ENCODE measurements around the gene TOP2A. TPM values are rescaled to one million over a fixed set of nuclear protein-coding genes. Genes with fewer than 3 reads are reported as not detected.

TOP2A gene
- total and polyA plus RNA-seq, 9 of the 15 experiments (the other 6 are each of a cell fraction or from before 2014, with no cell fraction given): 133 to 347 (median 259) TPM

DNA sequence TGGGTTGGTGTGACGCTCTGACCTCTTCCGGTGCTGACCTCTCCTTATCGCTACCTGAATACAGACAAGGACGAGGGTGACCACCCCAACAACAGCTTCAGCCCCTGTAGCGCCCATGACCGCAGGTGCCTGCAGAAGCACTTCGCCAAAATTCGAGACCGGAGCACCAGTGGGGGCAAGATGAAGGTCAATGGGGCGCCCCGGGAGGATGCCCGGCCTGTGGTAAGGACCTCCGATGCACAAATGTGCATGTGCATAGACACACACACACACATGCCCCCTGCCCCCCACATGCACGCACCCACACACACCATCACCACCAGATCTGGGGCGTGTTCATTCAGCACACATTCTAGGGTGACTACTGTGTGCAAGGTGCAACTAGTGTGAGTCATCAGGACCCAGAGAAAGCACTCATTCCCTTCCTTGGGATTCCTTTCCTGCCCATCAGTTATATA lies 35.3 kb upstream of the TOP2A start:
- Histone ChIP-seq H3K4me3 (no peak overlapping the region), H3K9ac (ENCODE audit: insufficient read depth in 1 of 2, low read depth in 2 of 2, low read length in 2 of 2) (peak overlapping the region in 1 of 2 experiments; percentile 66; a peak in 1 of 4 replicates), H2AFZ (ENCODE audit: low read depth, low read length) (no peak overlapping the region), H3K4me1 (replicated peaks in 1 of 2; ENCODE audit: control insufficient read depth in 2 of 2, insufficient read depth in 2 of 2, low read length in 2 of 2) (peaks cover 5% of the 10 kb centered on the region in 2 experiments; a peak in 3 of 5 replicates), H3K27me3 (ENCODE audit: control insufficient read depth in 2 of 2, insufficient read depth in 2 of 2, low read length in 2 of 2) (no peaks in the 10 kb centered on the region), H3K36me3 (ENCODE audit: control insufficient read depth, insufficient read depth, low read length) (peaks cover 32% of the 10 kb centered on the region; the same call in 2 of the 3 replicates), H3K9me1 (ENCODE audit: control insufficient read depth, insufficient read depth, low read length) (no peaks in the 10 kb centered on the region), H3K4me2 (ENCODE audit: insufficient read depth, low read length) (no peak overlapping the region), H4K20me1 (replicated peaks; ENCODE audit: control insufficient read depth, insufficient read depth, low read length) (no peaks in the 10 kb centered on the region), H3K27ac (ENCODE audit: extremely low read depth, low read depth, low read length) (no peak overlapping the region), H3K79me2 (ENCODE audit: control insufficient read depth, insufficient read depth, low read length) (no peaks in the 10 kb centered on the region; the same call in 2 of the 3 replicates), H3K9me3 (replicated peaks; ENCODE audit: control insufficient read depth, insufficient read depth, low read depth, low read length) (no peaks in the 10 kb centered on the region)
- in situ Hi-C loops (cut with MboI): no loop called here
- no peak for ATAC-seq
- ChIA-PET POLR2A (interaction anchor here (0.6 to 0.7 kb wide), 2 partner anchors 9 to 218 kb away, joined by 3 to 7 read pairs; no protein-coding TSS in a partner anchor), CTCF (ENCODE audit: low intra/inter-chr PET ratio) (no interaction called here)
- no peak for FAIRE-seq
- WGBS (ENCODE audit: insufficient coverage, low coverage, missing lambda C conversion rate): 76% methylated on average over 11 of the region's 15 CpGs
- no TSS peak for BruUV-seq (replicated peaks)
- intact Hi-C loops (cut with micrococcal nuclease): no loop called here
- DNase-seq (ENCODE audit: extremely low read depth in 1 of 4, low spot score in 3 of 4): no peak
- TF ChIP-seq, protein P1, sequence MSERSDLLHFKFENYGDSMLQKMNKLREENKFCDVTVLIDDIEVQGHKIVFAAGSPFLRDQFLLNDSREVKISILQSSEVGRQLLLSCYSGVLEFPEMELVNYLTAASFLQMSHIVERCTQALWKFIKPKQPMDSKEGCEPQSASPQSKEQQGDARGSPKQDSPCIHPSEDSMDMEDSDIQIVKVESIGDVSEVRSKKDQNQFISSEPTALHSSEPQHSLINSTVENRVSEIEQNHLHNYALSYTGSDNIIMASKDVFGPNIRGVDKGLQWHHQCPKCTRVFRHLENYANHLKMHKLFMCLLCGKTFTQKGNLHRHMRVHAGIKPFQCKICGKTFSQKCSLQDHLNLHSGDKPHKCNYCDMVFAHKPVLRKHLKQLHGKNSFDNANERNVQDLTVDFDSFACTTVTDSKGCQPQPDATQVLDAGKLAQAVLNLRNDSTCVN (CRISPR knock-in tag; IDR thresholded peaks at IDR 0.05): no peak
- TF ChIP-seq MTA1 (IDR thresholded peaks at IDR 0.05; ENCODE audit: borderline replicate concordance) (no peak), HDAC2 (IDR thresholded peaks at IDR 0.05) (no peak), RUNX1 (IDR thresholded peaks at IDR 0.05; ENCODE audit: low read depth) (no peak), FOXM1 (IDR thresholded peaks at IDR 0.05; ENCODE audit: low read depth) (no peak), FOXM1 (CRISPR knock-in tag; IDR thresholded peaks at IDR 0.05; ENCODE audit: low read depth) (no peak), ZKSCAN1 (IDR thresholded peaks at IDR 0.05; ENCODE audit: low read depth, low read length) (no peak), RBM39 (optimal IDR thresholded peaks at IDR 0.05; ENCODE audit: low read depth, low read length) (no peak), SRF (CRISPR knock-in tag; IDR thresholded peaks at IDR 0.05) (no peak), CBX5 (IDR thresholded peaks at IDR 0.05; ENCODE audit: borderline replicate concordance, low read depth) (no peak)
- TF ChIP-seq, protein P2, sequence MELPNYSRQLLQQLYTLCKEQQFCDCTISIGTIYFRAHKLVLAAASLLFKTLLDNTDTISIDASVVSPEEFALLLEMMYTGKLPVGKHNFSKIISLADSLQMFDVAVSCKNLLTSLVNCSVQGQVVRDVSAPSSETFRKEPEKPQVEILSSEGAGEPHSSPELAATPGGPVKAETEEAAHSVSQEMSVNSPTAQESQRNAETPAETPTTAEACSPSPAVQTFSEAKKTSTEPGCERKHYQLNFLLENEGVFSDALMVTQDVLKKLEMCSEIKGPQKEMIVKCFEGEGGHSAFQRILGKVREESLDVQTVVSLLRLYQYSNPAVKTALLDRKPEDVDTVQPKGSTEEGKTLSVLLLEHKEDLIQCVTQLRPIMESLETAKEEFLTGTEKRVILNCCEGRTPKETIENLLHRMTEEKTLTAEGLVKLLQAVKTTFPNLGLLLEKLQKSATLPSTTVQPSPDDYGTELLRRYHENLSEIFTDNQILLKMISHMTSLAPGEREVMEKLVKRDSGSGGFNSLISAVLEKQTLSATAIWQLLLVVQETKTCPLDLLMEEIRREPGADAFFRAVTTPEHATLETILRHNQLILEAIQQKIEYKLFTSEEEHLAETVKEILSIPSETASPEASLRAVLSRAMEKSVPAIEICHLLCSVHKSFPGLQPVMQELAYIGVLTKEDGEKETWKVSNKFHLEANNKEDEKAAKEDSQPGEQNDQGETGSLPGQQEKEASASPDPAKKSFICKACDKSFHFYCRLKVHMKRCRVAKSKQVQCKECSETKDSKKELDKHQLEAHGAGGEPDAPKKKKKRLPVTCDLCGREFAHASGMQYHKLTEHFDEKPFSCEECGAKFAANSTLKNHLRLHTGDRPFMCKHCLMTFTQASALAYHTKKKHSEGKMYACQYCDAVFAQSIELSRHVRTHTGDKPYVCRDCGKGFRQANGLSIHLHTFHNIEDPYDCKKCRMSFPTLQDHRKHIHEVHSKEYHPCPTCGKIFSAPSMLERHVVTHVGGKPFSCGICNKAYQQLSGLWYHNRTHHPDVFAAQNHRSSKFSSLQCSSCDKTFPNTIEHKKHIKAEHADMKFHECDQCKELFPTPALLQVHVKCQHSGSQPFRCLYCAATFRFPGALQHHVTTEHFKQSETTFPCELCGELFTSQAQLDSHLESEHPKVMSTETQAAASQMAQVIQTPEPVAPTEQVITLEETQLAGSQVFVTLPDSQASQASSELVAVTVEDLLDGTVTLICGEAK (IDR thresholded peaks at IDR 0.05): no peak
- TF ChIP-seq, protein P2 (CRISPR knock-in tag; IDR thresholded peaks at IDR 0.05): no peak
